ENCODE data around the gene AGAP2. TPM values are rescaled to one million over a fixed set of nuclear protein-coding genes. Genes with fewer than 3 reads are reported as not detected.

The AGAP2 gene
- total RNA-seq, 1 experiment from 2014 or later, result 2.0 TPM

GRCh38 chr12:57777367-57777766 lies 38.8 kb upstream of the AGAP2 start (continued):
- no peak for TF ChIP-seq ZNF281 (CRISPR knock-in tag; IDR thresholded peaks at IDR 0.05)
- TF ChIP-seq ZNF671 (CRISPR knock-in tag; IDR thresholded peaks at IDR 0.05), result no peak
- no peak for TF ChIP-seq ZNF121 (CRISPR knock-in tag; IDR thresholded peaks at IDR 0.05)
- TF ChIP-seq ZSCAN18 (CRISPR knock-in tag; IDR thresholded peaks at IDR 0.05), result no peak
- TF ChIP-seq, protein P1, sequence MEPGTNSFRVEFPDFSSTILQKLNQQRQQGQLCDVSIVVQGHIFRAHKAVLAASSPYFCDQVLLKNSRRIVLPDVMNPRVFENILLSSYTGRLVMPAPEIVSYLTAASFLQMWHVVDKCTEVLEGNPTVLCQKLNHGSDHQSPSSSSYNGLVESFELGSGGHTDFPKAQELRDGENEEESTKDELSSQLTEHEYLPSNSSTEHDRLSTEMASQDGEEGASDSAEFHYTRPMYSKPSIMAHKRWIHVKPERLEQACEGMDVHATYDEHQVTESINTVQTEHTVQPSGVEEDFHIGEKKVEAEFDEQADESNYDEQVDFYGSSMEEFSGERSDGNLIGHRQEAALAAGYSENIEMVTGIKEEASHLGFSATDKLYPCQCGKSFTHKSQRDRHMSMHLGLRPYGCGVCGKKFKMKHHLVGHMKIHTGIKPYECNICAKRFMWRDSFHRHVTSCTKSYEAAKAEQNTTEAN (CRISPR knock-in tag; IDR thresholded peaks at IDR 0.05), result no peak
- no peak for TF ChIP-seq ZNF416 (CRISPR knock-in tag; IDR thresholded peaks at IDR 0.05)
- TF ChIP-seq FOXK1 (CRISPR knock-in tag; IDR thresholded peaks at IDR 0.05), result no peak

GRCh38 chr12:57776247-57776587 lies 37.7 kb upstream of the AGAP2 start:
- peaks cover 6% of the 10 kb centered on the region; the same call in 1 of the 2 replicates for H3K4me1 Mint-ChIP-seq
- no peak overlapping the region for H3K4me3 Mint-ChIP-seq
- POLR2A ChIA-PET, result no interaction called here
- no peaks in the 10 kb centered on the region for H3K36me3 Mint-ChIP-seq
- CTCF ChIA-PET, result interaction anchor here (1.7 kb wide), 1 partner anchor 27 kb away, joined by 5 read pairs; no protein-coding TSS in a partner anchor
- DNase-seq (ENCODE audit: low spot score) (no peak), ATAC-seq (no peak)
- peaks cover 16% of the 10 kb centered on the region for H3K27me3 Mint-ChIP-seq (ENCODE audit: low read depth)
- H3K27ac Mint-ChIP-seq, result no peak overlapping the region
- no peaks in the 10 kb centered on the region for H3K9me3 Mint-ChIP-seq
- TF ChIP-seq RELA (CRISPR knock-in tag; IDR thresholded peaks at IDR 0.05; ENCODE audit: borderline replicate concordance) (no peak), CDX4 (CRISPR knock-in tag; IDR thresholded peaks at IDR 0.05; ENCODE audit: borderline replicate concordance) (no peak), ZNF425 (CRISPR knock-in tag; conservative IDR thresholded peaks at IDR 0.05) (no peak), JUN (CRISPR knock-in tag; IDR thresholded peaks at IDR 0.05) (no peak), ZNF512 (CRISPR knock-in tag; IDR thresholded peaks at IDR 0.05; ENCODE audit: borderline replicate concordance) (no peak), USF1 (CRISPR knock-in tag; IDR thresholded peaks at IDR 0.05) (no peak), CREB1 (CRISPR knock-in tag; IDR thresholded peaks at IDR 0.05) (no peak), ESRRA (CRISPR knock-in tag; IDR thresholded peaks at IDR 0.05; ENCODE audit: borderline replicate concordance) (no peak), NFE2L1 (CRISPR knock-in tag; IDR thresholded peaks at IDR 0.05) (no peak), ZNF532 (CRISPR knock-in tag; IDR thresholded peaks at IDR 0.05; ENCODE audit: borderline replicate concordance) (no peak)
- TF ChIP-seq, protein P2, sequence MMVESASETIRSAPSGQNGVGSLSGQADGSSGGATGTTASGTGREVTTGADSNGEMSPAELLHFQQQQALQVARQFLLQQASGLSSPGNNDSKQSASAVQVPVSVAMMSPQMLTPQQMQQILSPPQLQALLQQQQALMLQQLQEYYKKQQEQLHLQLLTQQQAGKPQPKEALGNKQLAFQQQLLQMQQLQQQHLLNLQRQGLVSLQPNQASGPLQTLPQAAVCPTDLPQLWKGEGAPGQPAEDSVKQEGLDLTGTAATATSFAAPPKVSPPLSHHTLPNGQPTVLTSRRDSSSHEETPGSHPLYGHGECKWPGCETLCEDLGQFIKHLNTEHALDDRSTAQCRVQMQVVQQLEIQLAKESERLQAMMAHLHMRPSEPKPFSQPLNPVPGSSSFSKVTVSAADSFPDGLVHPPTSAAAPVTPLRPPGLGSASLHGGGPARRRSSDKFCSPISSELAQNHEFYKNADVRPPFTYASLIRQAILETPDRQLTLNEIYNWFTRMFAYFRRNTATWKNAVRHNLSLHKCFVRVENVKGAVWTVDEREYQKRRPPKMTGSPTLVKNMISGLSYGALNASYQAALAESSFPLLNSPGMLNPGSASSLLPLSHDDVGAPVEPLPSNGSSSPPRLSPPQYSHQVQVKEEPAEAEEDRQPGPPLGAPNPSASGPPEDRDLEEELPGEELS (CRISPR knock-in tag; IDR thresholded peaks at IDR 0.05), result no peak
